Hematopoietic multipotent progenitor cell treated with erythropoietin and hydrocortisone succinate and interleukin-3 and kit ligand, for 8 days (in vitro differentiated cells): ENCODE measurements around the gene DNM1.

Experiments used
- DNase-seq: peaks from one replicate; pipeline ENCODE4 v3.0.0-alpha.2; 2015

Gene DNM1

GRCh38 chr9:128280084-128280622 is 77.0 kb downstream of the DNM1 start:
- no peak for DNase-seq

- DNase-seq = no peak
Observed at GRCh38 chr9:128282500-128282899, 79.3 kb downstream of the DNM1 start.

GRCh38 chr9:128285033-128285784 is 82.0 kb downstream of the DNM1 start:
- no peak for DNase-seq

- DNase-seq = no peak
Observed at GRCh38 chr9:128286440-128286839, 83.3 kb downstream of the DNM1 start.

- no peak for DNase-seq
Observed at GRCh38 chr9:128288273-128289004, 85.3 kb downstream of the DNM1 start.

- DNase-seq = no peak
Observed at GRCh38 chr9:128292009-128292408, 88.8 kb downstream of the DNM1 start.

- no peak for DNase-seq
Observed at GRCh38 chr9:128293091-128293490, 89.9 kb downstream of the DNM1 start.

GRCh38 chr9:128294142-128294541 is 91.0 kb downstream of the DNM1 start:
- no peak for DNase-seq

DNA sequence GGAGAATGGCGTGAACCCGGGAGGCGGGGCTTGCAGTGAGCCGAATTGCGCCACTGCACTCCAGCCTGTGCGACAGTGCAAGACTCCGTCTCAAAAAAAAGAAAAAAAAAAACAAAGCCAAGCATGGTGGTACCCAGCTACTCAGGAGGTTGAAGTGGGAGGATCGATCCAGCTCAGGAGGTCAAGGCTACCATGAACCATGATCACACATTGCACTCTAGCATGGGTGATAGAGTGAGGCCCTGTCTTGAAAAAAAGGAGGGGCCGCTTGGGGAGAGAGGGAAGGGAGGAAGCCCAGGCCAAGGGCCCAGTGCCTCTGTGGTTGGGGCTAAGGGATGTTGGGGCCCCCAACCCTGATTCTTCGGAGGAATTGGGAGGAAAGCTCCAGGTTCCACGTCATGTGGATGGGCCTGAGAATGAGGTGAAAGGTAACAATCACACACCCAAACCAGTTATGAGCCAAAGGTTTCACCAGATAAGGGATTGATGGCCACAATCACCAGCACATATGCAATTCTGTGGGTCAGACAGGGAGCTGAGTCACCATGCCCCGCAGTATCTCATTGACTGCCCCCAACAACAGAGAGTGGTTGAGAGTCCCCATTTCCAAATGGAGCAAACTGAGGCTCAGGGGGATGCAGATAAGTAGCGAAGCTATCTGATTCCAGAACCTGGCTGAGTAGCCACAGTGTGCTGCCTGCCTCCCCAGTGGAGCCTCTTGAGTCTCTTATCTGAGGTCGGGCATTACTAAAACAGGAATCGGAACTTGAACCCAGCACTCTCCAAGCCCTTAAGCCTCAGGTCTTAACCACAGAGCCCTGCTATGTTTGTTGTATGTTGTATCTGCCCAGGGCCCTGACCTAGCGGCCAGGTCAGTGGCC is 93.4 kb downstream of the DNM1 start:
- peak; percentile 82 for DNase-seq

DNA sequence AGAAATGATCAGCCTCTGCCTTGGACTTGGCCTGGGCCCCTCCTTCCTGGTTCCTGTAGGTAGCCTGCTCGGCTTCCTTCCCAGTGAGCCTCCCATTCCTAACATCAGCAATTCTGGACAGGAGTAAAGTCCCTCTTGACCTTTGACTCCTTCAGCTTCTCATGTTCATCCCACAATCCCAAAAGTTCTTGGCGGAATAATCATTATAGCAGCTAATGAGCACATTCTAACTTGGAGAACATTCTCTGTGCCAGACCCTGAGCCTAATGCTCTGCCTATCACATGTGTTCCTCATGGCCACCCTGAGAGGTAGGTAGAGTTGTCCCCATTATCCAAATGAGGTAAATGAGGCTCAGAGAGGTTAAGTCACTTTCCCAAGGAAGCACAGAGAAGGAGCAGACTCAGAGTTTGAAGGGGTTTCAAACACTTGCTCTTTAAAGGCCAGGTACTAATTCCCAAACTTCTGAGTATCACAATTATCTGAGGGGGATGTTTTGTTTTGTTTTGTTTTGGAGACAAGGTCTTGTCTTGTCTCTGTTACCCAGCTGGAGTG is 94.1 kb downstream of the DNM1 start:
- DNase-seq = no peak

- no peak for DNase-seq
Observed at GRCh38 chr9:128298535-128299482, 95.6 kb downstream of the DNM1 start.

- DNase-seq = no peak
Observed at GRCh38 chr9:128304136-128304970, 101.2 kb downstream of the DNM1 start.
